Activated T-cell treated with anti-CD3 and anti-CD28 coated beads, Interleukin-2, amount 50 U/mL, for 24 hours (primary cell): Measurements from ENCODE around the gene EEF1E1.
"Not testable (repeated sequence)": the region's sequence is repeated elsewhere in the genome, so short reads cannot be mapped to it uniquely, and the experiment has no call there.

Source experiments
- DNase-seq: peaks from one replicate; pipeline ENCODE4 v3.0.0-alpha.2; 2020
- H3K27ac Mint-ChIP-seq: 2 replicates; pipeline ENCODE4 v1.8.0; 2020; ENCODE audit warnings: mild to moderate bottlenecking, mixed read lengths
- H3K27me3 Mint-ChIP-seq: 2 replicates; pipeline ENCODE4 v1.8.0; 2020; ENCODE audit warnings: mixed read lengths
- H3K36me3 Mint-ChIP-seq: 2 replicates; pipeline ENCODE4 v1.8.0; 2020; ENCODE audit warnings: low read depth, mixed read lengths
- H3K4me1 Mint-ChIP-seq: 2 replicates; pipeline ENCODE4 v1.8.0; 2020; ENCODE audit warnings: low read depth, mixed read lengths
- H3K4me3 Mint-ChIP-seq: 2 replicates; pipeline ENCODE4 v1.8.0; 2020; ENCODE audit warnings: mild to moderate bottlenecking, moderate library complexity, mixed read lengths
- H3K9me3 Mint-ChIP-seq: 2 replicates; pipeline ENCODE4 v1.8.0; 2020; ENCODE audit warnings: mixed read lengths

EEF1E1 gene

GRCh38 chr6:8061736-8062135, 40.6 kb downstream of the EEF1E1 start:
- no peaks in the 10 kb centered on the region for H3K9me3 Mint-ChIP-seq
- DNase-seq: no peak
- H3K4me3 Mint-ChIP-seq: no peak overlapping the region
- H3K27me3 Mint-ChIP-seq: no peaks in the 10 kb centered on the region
- H3K27ac Mint-ChIP-seq: no peak overlapping the region
- H3K36me3 Mint-ChIP-seq: peaks cover 50% of the 10 kb centered on the region
- peaks cover 32% of the 10 kb centered on the region for H3K4me1 Mint-ChIP-seq

GRCh38 chr6:8060346-8060745, 42.0 kb downstream of the EEF1E1 start:
- peaks cover 61% of the 10 kb centered on the region for H3K36me3 Mint-ChIP-seq
- H3K27me3 Mint-ChIP-seq: no peaks in the 10 kb centered on the region
- H3K4me3 Mint-ChIP-seq: no peak overlapping the region
- H3K27ac Mint-ChIP-seq: no peak overlapping the region
- DNase-seq: no peak
- H3K4me1 Mint-ChIP-seq: peaks cover 21% of the 10 kb centered on the region
- H3K9me3 Mint-ChIP-seq: no peaks in the 10 kb centered on the region

GRCh38 chr6:8059129-8059528, 43.2 kb downstream of the EEF1E1 start:
- Mint-ChIP-seq H3K9me3 (no peaks in the 10 kb centered on the region), H3K27ac (no peak overlapping the region), H3K4me1 (peaks cover 11% of the 10 kb centered on the region), H3K27me3 (no peaks in the 10 kb centered on the region), H3K36me3 (peaks cover 68% of the 10 kb centered on the region), H3K4me3 (no peak overlapping the region)
- no peak for DNase-seq

- Mint-ChIP-seq H3K27ac (no peak overlapping the region), H3K4me3 (no peak overlapping the region), H3K36me3 (peaks cover 67% of the 10 kb centered on the region), H3K9me3 (no peaks in the 10 kb centered on the region), H3K4me1 (peaks cover 8% of the 10 kb centered on the region), H3K27me3 (no peaks in the 10 kb centered on the region)
- no peak for DNase-seq
Measured at GRCh38 chr6:8057793-8058192, 44.6 kb downstream of the EEF1E1 start.

GRCh38 chr6:8057263-8057662, 45.1 kb downstream of the EEF1E1 start:
- no peak for DNase-seq
- peaks cover 5% of the 10 kb centered on the region for H3K4me1 Mint-ChIP-seq
- no peaks in the 10 kb centered on the region for H3K9me3 Mint-ChIP-seq
- peaks cover 67% of the 10 kb centered on the region for H3K36me3 Mint-ChIP-seq
- no peak overlapping the region for H3K27ac Mint-ChIP-seq
- no peak overlapping the region for H3K4me3 Mint-ChIP-seq
- H3K27me3 Mint-ChIP-seq: no peaks in the 10 kb centered on the region

GRCh38 chr6:8054276-8054675, 48.1 kb downstream of the EEF1E1 start:
- peaks cover 71% of the 10 kb centered on the region for H3K36me3 Mint-ChIP-seq
- H3K4me3 Mint-ChIP-seq: no peak overlapping the region

GRCh38 chr6:8047541-8048292, 54.6 kb downstream of the EEF1E1 start:
- H3K4me3 Mint-ChIP-seq: no peak overlapping the region
- H3K27me3 Mint-ChIP-seq: no peaks in the 10 kb centered on the region
- H3K9me3 Mint-ChIP-seq: peaks cover 6% of the 10 kb centered on the region
- H3K4me1 Mint-ChIP-seq: peaks cover 14% of the 10 kb centered on the region
- H3K36me3 Mint-ChIP-seq: peaks cover 77% of the 10 kb centered on the region
- no peak overlapping the region for H3K27ac Mint-ChIP-seq
- no peak for DNase-seq

More at GRCh38 chr6:8054276-8054675, 48.1 kb downstream of the EEF1E1 start:
- H3K27me3 Mint-ChIP-seq: no peaks in the 10 kb centered on the region
- no peak overlapping the region for H3K27ac Mint-ChIP-seq
- no peaks in the 10 kb centered on the region for H3K9me3 Mint-ChIP-seq
- peaks cover 6% of the 10 kb centered on the region for H3K4me1 Mint-ChIP-seq
- no peak for DNase-seq

GRCh38 chr6:8045769-8046168, 56.6 kb downstream of the EEF1E1 start:
- not testable (repeated sequence) for H3K9me3 Mint-ChIP-seq, H3K27ac Mint-ChIP-seq, H3K27me3 Mint-ChIP-seq, DNase-seq, H3K4me3 Mint-ChIP-seq
- Mint-ChIP-seq H3K36me3 (peaks cover 70% of the 10 kb centered on the region), H3K4me1 (peaks cover 13% of the 10 kb centered on the region)

GRCh38 chr6:8043221-8043620, 59.1 kb downstream of the EEF1E1 start:
- no peaks in the 10 kb centered on the region for H3K27me3 Mint-ChIP-seq
- H3K27ac Mint-ChIP-seq: no peak overlapping the region
- H3K4me1 Mint-ChIP-seq: peaks cover 10% of the 10 kb centered on the region
- H3K9me3 Mint-ChIP-seq: peaks cover 8% of the 10 kb centered on the region
- no peak for DNase-seq
- peaks cover 83% of the 10 kb centered on the region for H3K36me3 Mint-ChIP-seq
- H3K4me3 Mint-ChIP-seq: no peak overlapping the region

GRCh38 chr6:8041913-8042583, 60.3 kb downstream of the EEF1E1 start:
- H3K36me3 Mint-ChIP-seq: peaks cover 78% of the 10 kb centered on the region
- peaks cover 8% of the 10 kb centered on the region for H3K9me3 Mint-ChIP-seq
- no peak for DNase-seq
- no peak overlapping the region for H3K27ac Mint-ChIP-seq
- H3K4me3 Mint-ChIP-seq: no peak overlapping the region
- no peaks in the 10 kb centered on the region for H3K27me3 Mint-ChIP-seq
- H3K4me1 Mint-ChIP-seq: peaks cover 13% of the 10 kb centered on the region

GRCh38 chr6:8034107-8034506, 68.2 kb downstream of the EEF1E1 start:
- not testable (repeated sequence) for H3K27me3 Mint-ChIP-seq, H3K27ac Mint-ChIP-seq, DNase-seq, H3K9me3 Mint-ChIP-seq, H3K4me3 Mint-ChIP-seq
- Mint-ChIP-seq H3K36me3 (peaks cover 69% of the 10 kb centered on the region), H3K4me1 (peaks cover 56% of the 10 kb centered on the region)

- H3K9me3 Mint-ChIP-seq: peaks cover 4% of the 10 kb centered on the region
- no peak for DNase-seq
- H3K4me3 Mint-ChIP-seq: no peak overlapping the region
- peaks cover 46% of the 10 kb centered on the region for H3K4me1 Mint-ChIP-seq
- H3K27ac Mint-ChIP-seq: no peak overlapping the region
- H3K27me3 Mint-ChIP-seq: no peaks in the 10 kb centered on the region
- H3K36me3 Mint-ChIP-seq: peaks cover 59% of the 10 kb centered on the region
Measured at GRCh38 chr6:8030920-8031319, 71.4 kb downstream of the EEF1E1 start.
